PC-9 (cell line): ENCODE results near the gene TNFRSF4. TPM values are rescaled to one million over a fixed set of nuclear protein-coding genes. Genes with fewer than 3 reads are reported as not detected.

ENCODE experiments used
- BruUV-seq: library from RNA; stranded (reverse); fragments of 400-500 nt; replicated peaks from 2 replicates; lab custom pipeline; 2021; lab: Mats Ljungman, UMichigan
- CTCF ChIA-PET: fragments of 300-600 bp; sonication (Branson Sonifier 250); formaldehyde crosslinking; loops from one replicate; lab custom pipeline; 2022; ENCODE audit warnings: antibody characterized with exemption; lab: Charles Lee
- POLR2A ChIA-PET: fragments of 300-600 bp; sonication (Branson Sonifier 250); formaldehyde crosslinking; loops from one replicate; lab custom pipeline; 2022; ENCODE audit warnings: antibody characterized with exemption; ENCODE audit not compliant: unreplicated experiment; lab: Charles Lee
- DNase-seq, 2 experiments: peaks; one replicate each; pipeline versions ENCODE4 v3.0.0 to v3.0.0-alpha.2; 2015 to 2022; ENCODE audit warnings: mixed read lengths in 1 of 2
- H2AFZ ChIP-seq: fragments of 200-600 bp; sonication (generic); 2 replicates; pipeline ENCODE4 v1.8.1; 2017; ENCODE audit warnings: antibody characterized with exemption
- H3F3A ChIP-seq: fragments of 200-600 bp; sonication (generic); 2 replicates; pipeline ENCODE4 v1.8.1; 2017; ENCODE audit warnings: antibody characterized with exemption, mild to moderate bottlenecking, low read depth; ENCODE audit not compliant: insufficient read depth
- H3K27ac ChIP-seq: fragments of 200-600 bp; sonication (generic); 2 replicates; pipeline ENCODE4 v1.6.1; 2016; ENCODE audit warnings: mixed run types
- H3K27me3 ChIP-seq: fragments of 200-600 bp; sonication (generic); 2 replicates; pipeline ENCODE4 v1.6.1; 2016; ENCODE audit warnings: low read depth, mixed run types; ENCODE audit not compliant: insufficient read depth
- H3K36me3 ChIP-seq: fragments of 200-600 bp; sonication (generic); 2 replicates; pipeline ENCODE4 v1.6.1; 2016; ENCODE audit warnings: low read depth, mixed run types
- H3K4me1 ChIP-seq: fragments of 200-600 bp; sonication (generic); replicated peaks from 2 replicates; pipeline ENCODE4 v1.6.1; 2016; ENCODE audit warnings: mixed run types; ENCODE audit not compliant: insufficient read depth
- H3K4me2 ChIP-seq: fragments of 200-600 bp; sonication (generic); 2 replicates; pipeline ENCODE4 v1.6.1; 2017; ENCODE audit warnings: mixed run types
- H3K4me3 ChIP-seq: fragments of 200-600 bp; sonication (generic); 2 replicates; pipeline ENCODE4 v1.6.1; 2016; ENCODE audit warnings: mixed run types
- H3K79me2 ChIP-seq: fragments of 200-600 bp; sonication (generic); 2 replicates; pipeline ENCODE4 v1.6.1; 2017; ENCODE audit warnings: low read depth, mixed run types
- H3K9me2 ChIP-seq: fragments of 200-600 bp; sonication (generic); 2 replicates; pipeline ENCODE4 v1.8.1; 2017; ENCODE audit warnings: mild to moderate bottlenecking; ENCODE audit not compliant: insufficient read depth
- H3K9me3 ChIP-seq: fragments of 200-600 bp; sonication (generic); 2 replicates; pipeline ENCODE4 v1.8.1; 2016; ENCODE audit warnings: low read depth; ENCODE audit not compliant: insufficient read depth
- H4K20me1 ChIP-seq: fragments of 200-600 bp; sonication (generic); 2 replicates; pipeline ENCODE4 v1.8.1; 2017; ENCODE audit not compliant: insufficient read depth
- EZH2 ChIP-seq: fragments of 200-600 bp; sonication (generic); IDR thresholded peaks from 2 replicates; pipeline ENCODE4 v1.8.0; 2017; ENCODE audit warnings: antibody characterized with exemption, low read depth
- intact Hi-C: fragments of 100-400 bp; cut with micrococcal nuclease; formaldehyde crosslinking; loops from one replicate; pipeline ENCODE4 v1.10.0; 2022; ENCODE audit not compliant: unreplicated experiment
- total RNA-seq: library from RNA; stranded (reverse); gene quantifications from 2 replicates; pipeline ENCODE4 v1.2.3, GENCODE V29; 2021
- TF ChIP-seq, protein P1 (sequence below): fragments of 200-600 bp; sonication (generic); conservative IDR thresholded peaks from 2 replicates; pipeline ENCODE4 v1.6.1; 2017; ENCODE audit warnings: mixed run types, antibody characterized with exemption, mild to moderate bottlenecking, moderate library complexity

The TNFRSF4 gene
- total RNA-seq, 1 experiment from 2014 or later = 0.20 TPM

- Histone ChIP-seq H3K9me3 (no peaks in the 10 kb centered on the region), H3K79me2 (no peaks in the 10 kb centered on the region), H3K9me2 (no peaks in the 10 kb centered on the region), H3K4me3 (no peak overlapping the region), H3F3A (peaks cover 10% of the 10 kb centered on the region; the same call in 1 of the 2 replicates), H3K4me1 (peaks cover 3% of the 10 kb centered on the region; the same call in 1 of the 2 replicates), H3K36me3 (no peaks in the 10 kb centered on the region), H3K4me2 (no peak overlapping the region), H4K20me1 (no peaks in the 10 kb centered on the region), H2AFZ (no peak overlapping the region), H3K27me3 (no peaks in the 10 kb centered on the region), H3K27ac (no peak overlapping the region)
- POLR2A ChIA-PET = no interaction called here
- no peak for DNase-seq
- TF ChIP-seq, protein P1, sequence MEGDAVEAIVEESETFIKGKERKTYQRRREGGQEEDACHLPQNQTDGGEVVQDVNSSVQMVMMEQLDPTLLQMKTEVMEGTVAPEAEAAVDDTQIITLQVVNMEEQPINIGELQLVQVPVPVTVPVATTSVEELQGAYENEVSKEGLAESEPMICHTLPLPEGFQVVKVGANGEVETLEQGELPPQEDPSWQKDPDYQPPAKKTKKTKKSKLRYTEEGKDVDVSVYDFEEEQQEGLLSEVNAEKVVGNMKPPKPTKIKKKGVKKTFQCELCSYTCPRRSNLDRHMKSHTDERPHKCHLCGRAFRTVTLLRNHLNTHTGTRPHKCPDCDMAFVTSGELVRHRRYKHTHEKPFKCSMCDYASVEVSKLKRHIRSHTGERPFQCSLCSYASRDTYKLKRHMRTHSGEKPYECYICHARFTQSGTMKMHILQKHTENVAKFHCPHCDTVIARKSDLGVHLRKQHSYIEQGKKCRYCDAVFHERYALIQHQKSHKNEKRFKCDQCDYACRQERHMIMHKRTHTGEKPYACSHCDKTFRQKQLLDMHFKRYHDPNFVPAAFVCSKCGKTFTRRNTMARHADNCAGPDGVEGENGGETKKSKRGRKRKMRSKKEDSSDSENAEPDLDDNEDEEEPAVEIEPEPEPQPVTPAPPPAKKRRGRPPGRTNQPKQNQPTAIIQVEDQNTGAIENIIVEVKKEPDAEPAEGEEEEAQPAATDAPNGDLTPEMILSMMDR = no peak
- intact Hi-C loops = no loop called here
- CTCF ChIA-PET = no interaction called here
- BruUV-seq = no TSS peak
These were observed 30.7 kb downstream of the TNFRSF4 start for GRCh38 chr1:1183221-1183747.

DNA sequence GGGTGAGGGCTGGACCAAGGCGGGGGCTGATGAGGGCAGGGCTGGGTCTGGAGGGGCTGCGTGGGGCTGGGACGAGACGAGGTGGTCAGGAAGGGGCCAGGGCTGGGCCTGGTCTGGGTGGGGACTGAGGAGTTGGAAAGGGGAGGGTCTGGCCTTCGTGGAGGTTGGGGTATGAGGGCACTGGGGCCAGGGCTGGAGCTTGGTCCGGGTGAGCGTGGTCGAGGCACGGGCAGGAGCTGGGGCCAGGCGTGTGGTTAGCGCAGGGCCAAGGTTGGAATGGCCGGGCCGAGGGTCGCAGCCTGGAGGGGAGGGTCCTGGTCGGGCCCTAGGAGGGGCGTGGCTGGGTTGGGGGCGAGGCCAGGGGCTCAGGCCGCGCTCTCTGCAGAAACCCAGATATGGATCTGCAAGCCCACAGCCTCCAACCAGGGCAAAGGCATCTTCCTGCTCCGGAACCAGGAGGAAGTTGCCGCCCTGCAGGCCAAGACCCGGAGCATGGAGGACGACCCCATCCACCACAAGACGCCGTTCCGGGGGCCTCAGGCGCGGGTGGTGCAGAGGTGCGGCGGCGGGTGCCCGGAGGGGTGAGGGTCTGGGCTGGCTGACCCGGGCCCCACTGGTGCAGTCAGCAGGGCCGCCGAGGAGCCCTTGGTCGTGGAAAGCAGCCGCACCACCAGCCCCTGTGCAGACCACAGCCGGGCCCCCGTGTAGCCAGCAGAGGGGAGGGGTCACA, 31.3 kb downstream of the TNFRSF4 start:
- Histone ChIP-seq H3K36me3 (no peaks in the 10 kb centered on the region), H3K9me3 (no peaks in the 10 kb centered on the region), H3K4me3 (no peak overlapping the region), H3K9me2 (no peaks in the 10 kb centered on the region), H3K27ac (no peak overlapping the region), H3K4me2 (no peak overlapping the region), H2AFZ (no peak overlapping the region), H3K79me2 (no peaks in the 10 kb centered on the region), H4K20me1 (no peaks in the 10 kb centered on the region), H3K27me3 (no peaks in the 10 kb centered on the region), H3F3A (peaks cover 10% of the 10 kb centered on the region; the same call in 1 of the 2 replicates), H3K4me1 (peaks cover 3% of the 10 kb centered on the region; the same call in 1 of the 2 replicates)
- intact Hi-C loops = no loop called here
- POLR2A ChIA-PET = no interaction called here
- CTCF ChIA-PET = no interaction called here
- no peak for DNase-seq
- BruUV-seq = no TSS peak
- TF ChIP-seq, protein P1 = no peak
- TF ChIP-seq EZH2 = no peak

DNA sequence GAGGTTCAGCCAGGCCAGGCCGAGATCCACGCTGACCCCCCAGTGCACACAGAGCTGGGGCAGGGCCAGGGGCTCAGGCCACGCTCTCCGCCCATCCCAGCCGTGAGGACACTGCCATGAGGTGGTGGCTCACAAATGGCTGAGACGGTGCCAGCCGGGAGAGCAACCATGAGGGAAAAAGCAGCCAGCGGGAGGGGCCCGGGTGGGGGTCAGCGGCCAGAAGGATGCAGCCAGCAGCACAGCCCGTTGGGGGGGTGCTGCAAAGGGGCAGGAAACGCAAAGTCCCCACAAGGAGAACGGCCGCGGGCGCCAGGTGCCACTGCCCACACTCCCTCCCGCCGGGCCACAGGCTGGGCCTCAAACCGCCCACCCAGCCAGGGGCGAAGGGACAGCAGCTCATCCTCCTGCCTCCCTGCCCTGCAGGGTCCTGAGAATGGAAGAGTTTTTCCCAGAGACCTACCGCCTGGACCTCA, 32.0 kb downstream of the TNFRSF4 start:
- Histone ChIP-seq H3K79me2 (no peaks in the 10 kb centered on the region), H3K4me3 (no peak overlapping the region), H3K4me1 (peaks cover 3% of the 10 kb centered on the region; the same call in 1 of the 2 replicates), H2AFZ (no peak overlapping the region), H3K9me3 (no peaks in the 10 kb centered on the region), H3K27me3 (no peaks in the 10 kb centered on the region), H4K20me1 (no peaks in the 10 kb centered on the region), H3K27ac (no peak overlapping the region), H3F3A (peaks cover 10% of the 10 kb centered on the region; the same call in 1 of the 2 replicates), H3K4me2 (no peak overlapping the region), H3K36me3 (no peaks in the 10 kb centered on the region), H3K9me2 (no peaks in the 10 kb centered on the region)
- CTCF ChIA-PET = no interaction called here
- intact Hi-C loops = no loop called here
- POLR2A ChIA-PET = no interaction called here
- no peak for DNase-seq
- BruUV-seq = no TSS peak
- TF ChIP-seq, protein P1 = no peak
- no peak for TF ChIP-seq EZH2
